GM19467 (cell line): Measurements from ENCODE around the gene MAP7D3.
"Not testable (repeated sequence)": the region's sequence is repeated elsewhere in the genome, so short reads cannot be mapped to it uniquely, and the experiment has no call there.

ENCODE experiments used
- ATAC-seq: cut with Tn5 transposase; IDR thresholded peaks from one replicate; pipeline ENCODE4 v1.9.1; 2021; ENCODE audit warnings: mild to moderate bottlenecking, moderate library complexity; ENCODE audit not compliant: unreplicated experiment

The MAP7D3 gene

DNA sequence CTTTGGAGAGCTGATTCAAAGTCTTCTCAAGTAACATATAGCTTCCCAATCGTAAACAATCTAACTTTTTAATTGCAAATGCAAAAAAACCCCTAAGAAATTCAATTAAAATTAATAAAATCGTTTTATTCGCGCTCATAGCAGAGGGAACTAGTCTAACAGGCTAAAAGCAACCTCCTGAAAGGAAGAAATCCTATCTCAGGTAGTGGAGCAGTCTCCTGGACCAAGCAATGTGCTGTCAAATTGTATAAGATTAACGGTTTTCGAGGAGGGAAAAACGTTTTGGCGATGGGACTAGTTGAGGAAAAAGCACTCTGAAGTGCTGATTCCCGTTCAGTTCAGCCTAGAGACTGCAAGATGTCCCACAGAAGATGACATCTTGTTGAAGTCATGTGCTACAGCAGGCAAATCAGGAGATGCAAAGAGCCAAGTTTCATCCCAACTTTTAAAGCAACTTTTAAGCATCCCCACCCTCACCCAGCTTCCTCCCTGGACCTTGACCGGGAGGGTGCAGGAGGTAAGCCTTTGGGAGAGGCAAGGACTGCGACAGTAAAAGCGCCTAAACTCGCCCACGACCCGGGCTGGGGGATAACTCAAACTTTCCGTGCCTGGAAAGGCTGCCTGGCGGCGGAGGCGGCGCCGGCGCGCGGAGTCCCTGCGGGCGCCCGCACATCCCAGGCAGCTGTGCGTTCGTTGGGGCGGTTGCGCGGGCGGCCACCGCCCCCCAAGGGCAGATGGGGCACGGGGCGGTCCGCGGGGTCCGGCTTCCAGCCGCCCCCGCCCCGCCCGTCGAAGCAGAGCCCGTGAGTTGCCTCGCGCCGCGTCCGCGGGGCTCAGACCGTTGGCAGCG lies 784 bp downstream of the MAP7D3 start:
- ATAC-seq, result peak; percentile 20

DNA sequence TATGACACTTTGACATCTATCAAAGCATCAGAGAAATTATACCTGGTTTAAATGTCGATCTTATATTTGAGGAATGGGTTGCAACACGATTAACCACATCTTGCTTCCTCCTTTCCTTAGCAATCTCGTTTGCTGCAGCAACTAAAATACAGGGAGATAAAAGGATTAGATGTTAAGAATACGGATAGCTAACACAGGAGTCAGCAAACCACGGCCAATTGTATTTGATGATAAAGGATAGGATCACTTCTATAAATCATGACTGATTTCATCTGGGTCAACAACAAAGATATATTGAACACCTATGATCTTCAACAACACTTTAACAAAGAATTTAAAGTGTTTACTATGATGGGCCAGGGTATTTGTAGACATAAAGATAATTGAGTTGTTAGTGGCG lies 5.0 kb downstream of the MAP7D3 start:
- ATAC-seq, result no peak

DNA sequence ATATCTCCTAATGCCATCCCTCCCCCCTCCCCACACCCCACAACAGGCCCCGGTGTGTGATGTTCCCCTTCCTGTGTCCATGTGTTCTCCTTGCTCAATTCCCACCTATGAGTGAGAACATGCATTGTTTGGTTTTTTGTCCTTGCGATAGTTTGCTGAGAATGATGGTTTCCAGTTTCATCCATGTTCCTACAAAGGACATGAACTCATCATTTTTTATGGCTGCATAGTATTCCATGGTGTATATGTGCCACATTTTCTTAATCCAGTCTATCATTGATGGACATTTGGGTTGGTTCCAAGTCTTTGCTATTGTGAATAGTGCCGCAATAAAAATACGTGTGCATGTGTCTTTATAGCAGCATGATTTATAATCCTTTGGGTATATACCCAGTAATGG lies 13.4 kb downstream of the MAP7D3 start:
- ATAC-seq, result not testable (repeated sequence)

DNA sequence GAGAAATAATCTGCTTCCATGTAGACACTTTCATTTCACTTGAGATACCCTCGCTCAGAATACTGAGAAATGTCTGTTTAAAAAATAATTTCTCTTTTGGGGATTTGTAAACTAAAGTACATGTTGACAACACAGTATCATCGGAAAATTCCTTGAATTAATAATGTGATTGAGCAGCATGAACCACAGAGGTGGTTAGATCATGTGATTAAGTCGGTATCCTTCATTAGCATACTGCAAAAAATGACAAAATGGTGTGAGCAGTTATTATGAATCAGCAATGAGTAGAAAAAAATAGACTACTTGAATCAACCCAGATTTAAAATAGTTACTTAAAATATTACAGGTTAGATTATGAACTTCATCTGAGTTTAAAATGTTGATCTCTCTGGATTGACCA lies 14.1 kb downstream of the MAP7D3 start:
- ATAC-seq, result no peak

DNA sequence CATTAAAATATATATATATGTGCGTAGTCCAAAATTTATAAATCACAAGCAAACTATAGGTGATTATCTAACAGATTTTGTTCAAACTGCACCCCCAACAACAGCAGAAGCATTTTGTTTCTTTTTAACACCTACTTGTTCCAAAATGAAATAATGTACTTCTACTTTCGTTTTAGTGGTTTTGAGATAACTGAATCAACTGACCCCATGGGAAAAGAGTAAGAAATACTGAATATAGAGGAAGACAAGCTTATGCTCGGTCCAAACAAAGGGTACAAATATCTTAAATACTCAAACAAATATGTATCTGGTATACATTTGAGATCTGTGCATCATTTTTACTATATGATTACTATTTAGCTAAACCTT lies 22.4 kb downstream of the MAP7D3 start:
- ATAC-seq, result no peak

DNA sequence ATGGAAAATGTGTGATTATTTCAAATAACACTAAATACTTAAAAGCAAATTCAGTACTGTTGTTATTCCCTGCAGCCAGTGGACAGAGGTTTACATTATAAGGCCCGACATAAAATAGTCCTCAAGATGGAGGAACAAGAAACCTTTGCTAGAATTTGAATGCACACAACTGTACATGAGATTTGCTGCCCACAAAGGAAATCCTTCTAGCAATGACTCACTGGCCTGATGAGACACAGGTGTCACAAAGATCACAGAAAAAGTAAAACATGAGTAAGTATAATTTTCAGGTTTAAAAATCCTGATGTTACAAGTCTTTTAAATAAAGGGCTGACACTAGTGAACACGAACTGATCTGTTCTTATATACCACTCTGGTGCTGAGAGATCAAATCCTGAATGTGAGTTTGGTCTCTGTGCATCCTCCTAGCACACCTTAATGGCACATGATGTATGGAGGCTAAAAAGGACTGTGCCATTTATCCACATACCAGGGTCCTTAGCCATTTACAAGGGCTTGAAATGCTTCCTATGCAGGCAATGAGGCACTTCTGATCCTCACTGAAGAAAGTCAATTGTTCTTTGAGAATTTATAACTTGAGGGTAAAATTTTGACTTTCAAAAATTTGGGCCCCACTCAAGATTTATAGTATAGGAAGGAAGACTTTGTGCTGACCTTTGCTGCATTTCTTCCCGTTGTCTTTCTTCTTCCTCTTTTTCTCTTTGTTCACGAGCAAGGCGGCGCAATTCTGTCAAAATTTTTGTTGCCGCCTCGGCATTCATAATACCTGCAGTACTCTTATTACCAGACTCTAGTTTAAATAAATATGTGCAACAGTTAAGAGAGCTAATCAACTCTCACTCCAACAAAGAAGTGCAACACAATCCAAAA lies 23.0 kb downstream of the MAP7D3 start:
- no peak for ATAC-seq

DNA sequence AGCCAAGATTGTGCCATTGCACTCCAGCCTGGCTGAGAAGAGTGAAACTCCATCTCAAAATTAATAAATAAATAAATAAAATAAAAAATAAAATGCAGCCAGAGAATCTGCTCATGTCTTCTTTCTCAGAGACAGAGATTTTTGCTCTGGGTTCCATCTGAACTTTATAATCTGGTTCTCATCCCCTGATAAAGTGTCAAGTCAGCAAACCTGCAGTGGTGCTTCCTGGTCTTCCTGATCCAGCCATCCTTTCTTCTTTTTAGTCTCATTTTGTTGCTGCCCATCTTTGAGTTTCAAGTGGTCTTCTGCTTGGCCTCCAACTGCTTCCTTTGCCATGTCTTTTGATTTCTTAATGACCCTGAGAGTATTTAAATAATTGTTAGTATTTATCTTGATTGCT lies 24.1 kb downstream of the MAP7D3 start:
- no peak for ATAC-seq

DNA sequence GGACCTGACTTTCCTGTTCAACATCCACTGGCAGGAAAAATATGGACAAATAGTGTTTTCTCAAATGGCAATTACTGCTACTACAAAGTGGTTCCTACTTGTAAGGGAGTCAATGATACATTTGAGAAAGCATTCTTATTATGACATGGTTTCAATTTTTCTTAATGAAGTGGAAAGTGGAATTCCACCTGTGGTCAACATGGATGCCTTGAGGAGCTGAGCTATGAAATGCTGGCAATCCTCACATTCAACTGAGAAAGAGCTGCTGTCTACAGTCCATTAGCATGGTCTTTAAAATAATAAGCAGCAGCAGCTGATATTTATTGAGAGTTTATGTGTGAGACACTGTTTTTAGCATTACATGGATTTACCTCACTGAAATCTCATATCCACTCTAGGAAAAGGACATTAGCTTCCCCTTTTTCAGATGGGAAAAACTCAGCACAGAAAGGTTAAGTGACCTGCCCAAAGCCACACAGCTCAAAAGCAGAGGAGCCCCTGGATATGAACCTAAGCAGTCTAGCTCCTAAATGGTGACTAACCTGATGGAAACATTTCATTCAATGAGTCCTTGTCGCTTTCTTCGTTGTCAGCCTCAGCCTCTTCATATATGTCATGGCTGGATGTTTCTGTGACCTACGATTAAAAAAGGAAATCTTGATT lies 29.2 kb downstream of the MAP7D3 start:
- no peak for ATAC-seq

DNA sequence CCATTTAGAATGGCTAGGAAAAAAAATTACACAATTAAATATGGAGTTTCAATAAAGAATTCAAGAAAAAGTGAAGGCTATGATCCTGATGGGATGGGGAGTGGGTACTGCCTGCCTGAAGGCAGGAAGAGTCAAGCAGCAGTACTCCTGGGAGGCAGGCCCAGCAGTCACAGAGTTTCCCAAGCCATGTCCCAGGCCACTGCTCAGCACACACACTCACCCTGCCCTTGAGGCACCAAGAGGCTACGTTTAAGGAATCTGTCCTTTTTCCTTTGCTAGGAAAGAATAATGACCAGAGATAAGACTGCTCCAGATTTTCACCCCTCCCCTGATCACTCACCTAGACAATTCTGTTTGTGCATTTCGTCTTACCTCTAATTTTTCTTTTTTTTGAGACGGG lies 30.2 kb downstream of the MAP7D3 start:
- no peak for ATAC-seq

DNA sequence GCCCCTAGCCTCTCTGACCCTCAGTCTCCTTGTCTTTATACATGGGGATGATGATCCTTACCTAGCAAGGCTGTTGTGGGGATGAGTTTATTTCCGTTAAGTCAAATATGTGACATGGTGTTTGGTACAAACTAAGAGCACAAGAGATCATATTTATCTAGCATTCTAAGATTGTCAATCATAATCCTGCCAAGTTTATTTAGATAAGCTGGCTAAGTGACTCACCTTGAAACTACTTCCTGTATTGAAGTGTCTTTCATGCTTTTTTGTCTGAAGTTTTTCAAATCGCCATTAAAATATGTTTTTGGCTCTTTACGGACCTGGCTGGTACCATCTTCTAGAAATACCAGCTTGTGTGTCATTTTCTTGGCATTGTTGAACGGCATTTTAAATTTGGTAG lies 30.7 kb downstream of the MAP7D3 start:
- ATAC-seq, result no peak

DNA sequence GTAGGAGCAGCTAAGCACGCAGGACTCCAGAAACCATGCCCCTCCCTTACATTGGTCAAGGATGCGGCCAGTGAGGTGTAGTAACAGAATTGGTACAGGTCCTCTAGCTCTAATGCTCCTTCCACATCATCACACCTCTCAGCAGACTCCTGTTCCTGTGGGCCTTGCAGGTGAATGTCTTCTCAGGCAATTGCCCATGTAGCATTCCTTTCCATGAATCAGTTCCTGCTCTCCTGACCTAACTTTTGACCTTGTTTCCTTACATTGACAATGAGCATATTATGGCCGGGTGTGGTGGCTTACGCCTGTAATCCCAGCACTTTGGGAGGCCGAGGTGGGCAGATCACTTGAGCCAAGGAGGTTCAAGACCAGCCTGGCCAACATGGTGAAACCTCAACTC lies 31.3 kb downstream of the MAP7D3 start:
- ATAC-seq, result no peak

DNA sequence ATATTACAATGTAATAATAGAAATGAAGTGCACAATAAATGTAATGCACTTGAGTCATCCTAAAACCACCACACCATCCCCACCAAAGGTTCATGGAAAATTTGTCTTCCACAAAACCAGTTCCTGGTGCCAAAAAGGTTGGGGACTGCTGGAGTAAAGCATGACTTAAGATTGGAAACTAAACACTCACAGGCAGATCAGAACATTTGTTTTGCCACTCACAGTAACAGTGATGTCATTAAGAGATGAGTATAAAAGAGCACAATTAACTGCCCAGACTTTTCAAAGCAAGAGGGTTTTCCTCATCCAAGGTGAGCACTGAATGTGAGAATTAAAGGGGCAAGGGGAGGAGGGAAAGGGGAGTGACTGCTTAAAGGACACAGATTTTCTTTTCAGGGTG lies 35.6 kb downstream of the MAP7D3 start:
- no peak for ATAC-seq

DNA sequence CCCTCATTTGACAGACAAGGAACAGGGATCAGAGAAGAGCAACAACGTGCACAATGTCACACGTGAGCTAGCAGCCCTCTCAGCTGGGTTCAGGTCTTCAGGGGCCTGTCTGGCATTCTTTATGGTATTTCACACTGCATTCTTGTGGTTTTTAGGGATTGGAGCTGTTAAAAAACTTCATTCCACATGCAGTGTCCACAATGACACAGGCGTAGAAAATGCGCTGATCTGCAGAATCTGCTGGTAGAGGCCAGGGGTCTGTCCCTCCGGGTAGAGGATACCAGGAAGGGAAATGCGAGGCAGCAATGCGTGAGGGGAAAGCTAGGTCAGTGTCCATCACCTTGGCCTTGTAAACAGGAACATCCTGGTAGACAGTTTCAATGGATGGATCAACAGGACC lies 36.6 kb downstream of the MAP7D3 start:
- ATAC-seq, result no peak

DNA sequence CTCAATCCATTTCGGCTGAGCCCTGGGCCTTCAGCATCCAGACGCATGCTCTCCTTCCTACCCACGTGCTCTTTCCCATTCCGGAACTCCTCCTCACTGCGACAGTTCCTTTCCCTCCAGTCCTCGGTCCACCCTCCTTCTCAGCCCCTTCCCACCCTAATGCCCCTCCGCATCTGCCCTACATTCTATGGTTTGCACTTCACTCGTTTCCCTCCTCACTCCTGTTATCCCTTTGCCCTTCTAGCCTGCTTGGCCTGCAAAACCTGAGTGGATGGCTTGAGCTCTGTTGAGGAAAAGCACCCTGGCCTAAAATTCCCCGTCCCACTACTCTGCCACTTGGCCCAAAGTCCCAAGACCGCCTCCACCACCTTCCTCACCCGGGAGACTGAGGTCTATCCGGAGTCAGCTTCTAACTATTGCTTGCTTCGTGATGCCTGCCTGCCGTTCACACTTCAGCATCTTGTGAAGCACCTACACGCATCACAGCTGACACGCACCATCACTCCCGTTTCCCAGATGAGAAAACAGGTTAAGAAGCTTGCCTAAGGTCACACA lies 38.6 kb downstream of the MAP7D3 start:
- no peak for ATAC-seq

DNA sequence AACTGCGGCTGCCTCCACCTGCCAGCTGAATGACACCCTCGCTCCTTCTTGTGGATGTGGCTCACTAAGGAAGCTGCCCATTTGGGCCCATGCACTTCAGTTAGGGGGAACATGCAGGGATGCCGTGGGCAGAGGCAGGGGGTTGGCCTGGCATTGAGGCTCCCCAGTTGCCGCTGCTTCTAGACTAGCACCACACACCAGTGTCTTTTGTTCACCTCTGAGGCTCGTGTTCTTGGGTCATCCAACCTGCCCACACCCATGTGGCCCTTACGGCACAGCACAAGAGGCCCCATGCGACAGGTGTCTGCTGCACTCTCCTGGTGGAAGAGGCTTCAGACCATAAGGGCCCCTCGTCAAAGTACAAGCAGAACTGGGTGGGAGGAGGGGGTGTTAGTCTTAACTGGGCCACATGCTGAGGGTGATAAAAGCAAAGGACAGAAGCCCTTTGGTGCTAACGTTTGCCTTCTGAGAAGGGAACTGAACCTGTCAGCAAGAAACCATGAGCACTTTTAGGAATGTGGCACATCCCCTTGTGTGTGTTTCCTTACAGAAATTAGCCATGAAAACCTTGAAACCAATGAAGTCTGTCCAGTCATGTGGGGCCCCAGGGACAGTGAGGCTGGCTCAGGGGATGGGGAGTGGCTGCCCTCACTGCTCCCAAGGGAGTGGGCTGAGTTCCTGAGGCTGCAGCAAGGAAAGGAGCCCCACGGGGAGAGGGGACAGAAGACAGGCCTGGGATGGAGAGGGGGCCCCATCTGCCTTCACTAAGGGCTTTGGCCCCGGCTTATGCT lies 39.2 kb downstream of the MAP7D3 start:
- ATAC-seq, result no peak

DNA sequence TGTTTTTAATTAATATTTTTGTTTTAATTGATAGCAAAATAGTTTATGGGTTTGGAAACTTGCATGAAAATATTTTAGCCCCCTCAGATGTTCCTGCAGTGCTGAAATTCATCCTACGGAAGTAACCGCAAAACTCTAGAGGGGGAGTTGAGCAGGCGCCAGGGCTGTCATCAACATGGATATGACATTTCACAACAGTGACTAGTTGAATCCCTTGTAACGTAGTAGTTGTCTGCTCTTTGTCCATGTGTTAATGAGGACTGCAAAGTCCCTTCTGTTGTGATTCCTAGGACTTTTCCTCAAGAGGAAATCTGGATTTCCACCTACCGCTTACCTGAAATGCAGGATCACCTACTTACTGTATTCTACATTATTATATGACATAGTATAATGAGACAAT lies 40.4 kb downstream of the MAP7D3 start:
- no peak for ATAC-seq

DNA sequence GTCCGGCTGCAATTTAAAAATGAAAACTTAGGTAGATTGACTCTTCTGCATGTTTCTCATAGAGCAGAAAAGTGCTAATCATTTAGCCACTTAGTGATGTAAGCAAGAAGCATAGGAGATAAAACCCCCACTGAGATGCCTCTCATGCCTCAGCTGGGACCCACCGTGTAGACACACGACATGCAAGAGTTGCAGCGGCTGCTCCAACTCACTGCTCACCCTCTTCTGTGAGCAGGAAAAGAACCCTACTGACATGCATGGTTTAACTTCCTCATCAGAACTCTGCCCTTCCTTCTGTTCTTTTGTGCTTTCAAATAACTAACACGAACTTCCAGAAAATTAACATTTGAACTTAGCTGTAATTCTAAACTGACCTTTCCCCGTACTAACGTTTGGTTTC lies 41.0 kb downstream of the MAP7D3 start:
- ATAC-seq, result no peak

DNA sequence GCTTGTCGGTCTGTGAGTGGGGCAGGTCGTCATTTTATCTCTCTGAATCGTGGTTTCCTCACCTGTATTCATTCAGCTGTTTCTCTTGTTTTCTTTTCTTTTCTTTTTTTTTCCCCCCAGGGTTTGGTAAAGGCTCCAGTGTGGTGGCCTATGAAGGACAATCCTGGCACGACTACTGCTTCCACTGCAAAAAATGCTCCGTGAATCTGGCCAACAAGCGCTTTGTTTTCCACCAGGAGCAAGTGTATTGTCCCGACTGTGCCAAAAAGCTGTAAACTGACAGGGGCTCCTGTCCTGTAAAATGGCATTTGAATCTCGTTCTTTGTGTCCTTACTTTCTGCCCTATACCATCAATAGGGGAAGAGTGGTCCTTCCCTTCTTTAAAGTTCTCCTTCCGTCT lies 41.4 kb downstream of the MAP7D3 start:
- ATAC-seq, result no peak

DNA sequence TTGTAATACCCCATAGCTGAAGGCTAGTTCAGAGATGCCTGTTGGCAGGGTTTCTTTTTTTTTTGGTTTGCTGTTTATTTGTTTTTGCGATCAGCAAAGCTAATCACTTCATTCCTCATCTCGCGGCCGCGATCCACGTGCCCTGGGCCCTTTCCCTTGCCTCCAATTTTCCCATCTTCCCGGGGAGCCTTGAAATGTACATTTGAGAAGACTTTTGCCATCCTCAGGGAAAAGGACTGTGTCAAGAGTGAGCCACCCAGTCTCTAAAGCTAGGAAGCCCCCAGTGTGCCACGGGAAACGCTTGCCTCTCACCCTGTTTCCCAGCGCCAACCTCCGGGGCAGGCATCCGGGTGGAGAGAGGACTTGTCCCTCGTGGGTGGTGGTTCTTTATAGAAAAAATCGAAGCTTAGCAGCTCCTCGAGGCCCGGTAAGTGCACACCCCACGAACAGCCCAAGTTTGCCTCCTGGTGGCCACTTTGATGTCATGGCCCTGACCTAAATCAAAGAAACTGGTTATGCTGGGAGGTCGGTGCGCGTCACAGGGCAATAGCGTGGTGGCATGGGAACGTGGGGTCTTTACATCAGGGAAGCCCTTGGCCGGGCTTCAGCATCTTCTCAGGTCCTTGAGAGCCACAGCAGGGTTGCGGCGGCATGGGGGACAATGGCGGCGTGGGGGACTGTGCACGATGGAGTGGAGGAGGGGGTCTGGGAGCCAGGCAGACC lies 42.0 kb downstream of the MAP7D3 start:
- no peak for ATAC-seq

DNA sequence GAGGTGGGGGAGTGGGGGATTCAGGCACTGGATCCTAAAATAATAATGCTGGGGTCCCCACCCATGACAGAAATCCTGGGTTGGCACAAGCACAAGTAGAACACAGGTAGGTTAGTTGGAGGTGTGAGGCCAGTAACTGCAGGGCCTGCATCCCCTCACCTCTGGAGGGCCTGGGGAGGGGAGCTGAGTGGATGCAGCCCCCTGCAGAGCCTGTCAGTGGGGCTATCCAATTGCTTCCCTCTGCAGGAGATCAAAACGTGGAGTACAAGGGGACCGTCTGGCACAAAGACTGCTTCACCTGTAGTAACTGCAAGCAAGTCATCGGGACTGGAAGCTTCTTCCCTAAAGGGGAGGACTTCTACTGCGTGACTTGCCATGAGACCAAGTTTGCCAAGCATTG lies 43.7 kb downstream of the MAP7D3 start:
- ATAC-seq, result no peak
